Common myeloid progenitor, CD34-positive (primary cell): ENCODE results near the gene LYPLA2.

ENCODE experiments used
- CTCF ChIA-PET: fragments of 350-600 bp; sonication (Branson Sonifier 250); formaldehyde crosslinking; loops from one replicate; lab custom pipeline; 2021; ENCODE audit warnings: antibody characterized with exemption; lab: Charles Lee
- POLR2A ChIA-PET: fragments of 350-600 bp; sonication (Branson Sonifier 250); formaldehyde crosslinking; loops from one replicate; lab custom pipeline; 2021; ENCODE audit warnings: antibody characterized with exemption; lab: Charles Lee
- DNase-seq, 3 donors: peaks; one replicate each; pipeline versions ENCODE4 v3.0.0 to v3.0.0-alpha.2; 2013
- H3K27ac ChIP-seq, 2 experiments: 1 replicate in 1 of 2; 2 replicates in 1 of 2; pipeline ENCODE4 v1.7.0; 2013; ENCODE audit warnings: inconsistent platforms in 2 of 2, low read length in 2 of 2, mild to moderate bottlenecking in 2 of 2, low read depth in 1 of 2, moderate library complexity in 1 of 2; ENCODE audit not compliant: severe bottlenecking in 2 of 2, insufficient read depth in 1 of 2, poor library complexity in 1 of 2
- H3K27me3 ChIP-seq, 5 experiments: replicated peaks in 2 of 5; 1 replicate in 3 of 5; 2 replicates in 2 of 5; pipeline versions ENCODE4 v1.6.1 to v1.7.0; 2013; ENCODE audit warnings: low read length in 4 of 5, mild to moderate bottlenecking in 2 of 5, moderate library complexity in 2 of 5, inconsistent platforms in 1 of 5; ENCODE audit not compliant: insufficient read depth in 5 of 5, control insufficient read depth in 4 of 5
- H3K36me3 ChIP-seq, 4 experiments: 1 replicate in 2 of 4; 2 replicates in 2 of 4; pipeline versions ENCODE4 v1.6.1 to v1.7.0; 2013; ENCODE audit warnings: low read length in 3 of 4, control low read depth in 1 of 4, mild to moderate bottlenecking in 1 of 4; ENCODE audit not compliant: control insufficient read depth in 4 of 4, insufficient read depth in 4 of 4
- H3K4me1 ChIP-seq, 4 experiments: 1 replicate in 3 of 4; 2 replicates in 1 of 4; pipeline versions ENCODE4 v1.6.1 to v1.7.1; 2013; ENCODE audit warnings: low read length in 3 of 4, mild to moderate bottlenecking in 3 of 4, control low read depth in 1 of 4, inconsistent platforms in 1 of 4, moderate library complexity in 1 of 4; ENCODE audit not compliant: control insufficient read depth in 4 of 4, insufficient read depth in 4 of 4; ENCODE audit errors: control extremely low read depth in 1 of 4
- H3K4me3 ChIP-seq, 7 experiments: 1 replicate in 4 of 7; 2 replicates in 3 of 7; pipeline versions ENCODE4 v1.5.1 to v1.7.0; 2013; ENCODE audit warnings: mild to moderate bottlenecking in 7 of 7, low read length in 6 of 7, moderate library complexity in 6 of 7, inconsistent platforms in 2 of 7, low read depth in 2 of 7, control low read depth in 1 of 7; ENCODE audit not compliant: insufficient read depth in 4 of 7, control insufficient read depth in 1 of 7; ENCODE audit errors: extremely low read depth in 1 of 7
- H3K9me3 ChIP-seq, 5 experiments: 1 replicate in 4 of 5; 2 replicates in 1 of 5; pipeline versions ENCODE4 v1.6.1 to v1.7.1; 2013; ENCODE audit warnings: low read length in 4 of 5, mild to moderate bottlenecking in 2 of 5, inconsistent platforms in 1 of 5, low read depth in 1 of 5, moderate library complexity in 1 of 5; ENCODE audit not compliant: control insufficient read depth in 4 of 5, insufficient read depth in 2 of 5; ENCODE audit errors: control extremely low read depth in 1 of 5
- WGBS: methylation state at CpG from one replicate; pipeline ENCODE4 v1.1.5; 2013; ENCODE audit not compliant: insufficient coverage; 5-methylcytosine and 5-hydroxymethylcytosine counted together

The LYPLA2 gene

DNA sequence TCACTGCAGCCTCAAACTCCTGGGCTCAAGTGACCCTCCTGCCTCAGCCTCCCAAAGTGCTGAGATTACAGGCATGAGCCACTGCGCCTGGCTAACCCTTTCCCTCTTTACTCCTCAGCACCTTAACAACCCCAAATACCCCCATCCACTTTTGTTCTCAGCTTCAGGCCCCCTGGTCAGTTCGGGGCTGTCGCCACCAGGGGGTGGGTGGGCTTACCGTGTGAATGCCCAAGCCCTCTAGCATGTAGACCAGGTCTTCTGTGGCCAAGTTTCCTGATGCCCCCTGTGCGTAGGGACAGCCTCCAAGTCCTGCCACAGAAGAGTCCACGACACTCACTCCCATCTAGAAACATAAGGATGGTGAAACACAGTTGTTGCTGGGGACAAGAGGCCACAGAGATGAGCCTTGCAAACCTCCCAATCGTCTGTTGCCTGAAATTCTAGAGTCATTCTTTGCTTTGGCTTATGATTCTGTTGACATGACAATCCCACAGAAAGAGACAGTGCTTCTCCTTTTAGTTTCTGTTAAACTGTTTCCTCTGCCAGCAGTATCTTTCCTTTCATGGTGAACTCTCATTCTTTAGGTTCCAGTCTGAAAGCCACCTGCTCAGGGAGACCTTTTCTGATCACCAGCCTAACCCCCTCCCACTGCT is 13.4 kb downstream of the LYPLA2 start:
- POLR2A ChIA-PET = interaction anchor here (0.6 kb wide), 1 partner anchor 153 kb away, joined by 3 read pairs; no protein-coding TSS in a partner anchor
- DNase-seq = peak in 1 of 3 donors; percentile 41
- WGBS = over 99% methylated on average over 7 of the region's 7 CpGs
- H3K4me3 ChIP-seq = no peak overlapping the region
- H3K4me1 ChIP-seq = peaks cover 3 to 43% (median 35%) of the 10 kb centered on the region in 4 experiments
- no peak overlapping the region for H3K27ac ChIP-seq
- peaks cover 2 to 10% (median 8%) of the 10 kb centered on the region in 4 experiments for H3K36me3 ChIP-seq
- no peaks in the 10 kb centered on the region for H3K27me3 ChIP-seq
- CTCF ChIA-PET = interaction anchor here (0.9 to 3.2 kb wide), 4 partner anchors 33 to 112 kb away, joined by 3 to 18 read pairs (median 4); no protein-coding TSS in a partner anchor
- no peaks in the 10 kb centered on the region for H3K9me3 ChIP-seq

DNA sequence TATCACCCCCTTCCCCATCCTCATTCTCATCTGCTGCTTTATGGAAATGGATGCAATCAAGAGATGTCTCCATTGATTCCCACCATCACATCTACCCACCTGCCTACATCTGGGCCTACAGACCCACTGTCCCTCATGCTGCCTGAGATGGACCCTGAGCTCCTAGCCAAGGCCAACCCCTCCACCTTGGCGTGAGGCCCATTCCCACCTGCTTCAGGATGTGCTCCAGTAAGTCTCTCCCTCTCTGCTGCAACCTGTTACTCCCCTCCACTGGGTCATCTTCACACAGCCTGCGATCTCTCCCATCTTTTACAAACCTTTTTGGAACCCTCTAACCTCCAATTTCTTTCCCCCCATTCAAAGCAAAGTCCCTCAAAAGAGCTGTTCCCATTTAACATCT is 14.1 kb downstream of the LYPLA2 start:
- no peaks in the 10 kb centered on the region for H3K27me3 ChIP-seq
- peaks cover 2 to 10% (median 8%) of the 10 kb centered on the region in 4 experiments for H3K36me3 ChIP-seq
- no peak for DNase-seq
- ChIA-PET CTCF (interaction anchor here (0.7 to 8.1 kb wide), 4 partner anchors 8 to 314 kb away, joined by 3 to 108 read pairs (median 3); no protein-coding TSS in a partner anchor), POLR2A (interaction anchor here (0.6 kb wide), 1 partner anchor 28 kb away, joined by 4 read pairs; no protein-coding TSS in a partner anchor)
- H3K4me3 ChIP-seq = no peak overlapping the region
- no peak overlapping the region for H3K27ac ChIP-seq
- WGBS = 100% methylated on average over 2 of the region's 2 CpGs
- H3K9me3 ChIP-seq = no peaks in the 10 kb centered on the region
- H3K4me1 ChIP-seq = peaks cover 4 to 43% (median 32%) of the 10 kb centered on the region in 4 experiments

DNA sequence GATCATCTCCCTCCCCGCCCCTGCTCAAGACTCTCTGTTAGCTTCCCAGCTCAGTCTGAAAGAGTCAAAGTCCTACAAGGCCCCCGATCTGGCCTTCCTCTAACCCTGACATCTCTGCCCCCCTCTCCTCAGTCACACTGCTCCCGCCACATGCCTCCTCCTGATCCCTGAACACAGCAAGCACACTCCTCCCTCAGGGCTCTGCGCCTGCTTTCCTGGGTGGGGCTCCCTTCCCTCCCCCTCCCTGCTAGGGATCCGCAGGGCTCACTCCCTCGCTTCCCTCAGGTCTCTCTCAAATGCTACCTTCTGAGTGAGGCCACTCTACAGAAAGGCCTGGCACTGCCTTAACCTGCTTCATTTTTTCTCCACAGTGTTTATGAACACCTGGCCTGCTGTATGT is 15.3 kb downstream of the LYPLA2 start:
- POLR2A ChIA-PET = no interaction called here
- CTCF ChIA-PET = interaction anchor here (0.6 to 8.1 kb wide), 4 partner anchors 9 to 112 kb away, joined by 3 to 108 read pairs (median 7); no protein-coding TSS in a partner anchor
- 80% methylated on average over 5 of the region's 6 CpGs for WGBS
- Histone ChIP-seq H3K27me3 (no peaks in the 10 kb centered on the region), H3K4me3 (no peak overlapping the region), H3K36me3 (peaks cover 2 to 10% (median 8%) of the 10 kb centered on the region in 4 experiments), H3K27ac (no peak overlapping the region), H3K4me1 (peaks cover 6 to 52% (median 39%) of the 10 kb centered on the region in 4 experiments), H3K9me3 (no peaks in the 10 kb centered on the region)
- no peak for DNase-seq

DNA sequence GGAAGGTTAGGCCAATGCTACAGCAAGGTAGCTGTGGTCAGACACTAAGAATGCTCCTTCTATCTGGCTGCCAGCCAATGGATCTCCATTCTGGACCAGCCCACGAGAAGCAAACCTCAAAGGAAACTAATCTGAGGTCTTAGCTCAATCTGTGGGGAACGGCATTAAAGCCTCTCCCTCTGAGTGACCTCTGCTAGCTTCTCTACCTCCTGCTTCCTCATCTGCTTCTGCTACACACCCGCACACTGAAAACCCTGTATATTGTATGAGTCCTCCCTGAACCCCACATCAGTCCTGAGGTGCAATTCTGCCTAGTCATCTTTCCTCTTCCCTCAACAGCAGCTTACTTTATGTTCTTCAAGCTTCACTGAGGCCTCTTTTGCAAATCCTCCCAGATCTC is 16.5 kb downstream of the LYPLA2 start:
- POLR2A ChIA-PET = interaction anchor here (0.7 kb wide), 1 partner anchor 109 kb away, joined by 3 read pairs; no protein-coding TSS in a partner anchor
- DNase-seq = peak; percentile 42 to 89 (median 87)
- CTCF ChIA-PET = interaction anchor here (0.6 to 8.1 kb wide), 12 partner anchors 10 to 148 kb away, joined by 3 to 108 read pairs (median 4); partner anchors contain the start of gene CNR2
- Histone ChIP-seq H3K27ac (no peak overlapping the region), H3K4me1 (peaks cover 6 to 56% (median 39%) of the 10 kb centered on the region in 4 experiments), H3K4me3 (peak overlapping the region in 2 of 7 experiments; percentile 6 to 12), H3K9me3 (no peaks in the 10 kb centered on the region), H3K36me3 (peaks cover 2 to 13% (median 10%) of the 10 kb centered on the region in 4 experiments), H3K27me3 (no peaks in the 10 kb centered on the region)
- 0% methylated on average over 2 of the region's 3 CpGs for WGBS

DNA sequence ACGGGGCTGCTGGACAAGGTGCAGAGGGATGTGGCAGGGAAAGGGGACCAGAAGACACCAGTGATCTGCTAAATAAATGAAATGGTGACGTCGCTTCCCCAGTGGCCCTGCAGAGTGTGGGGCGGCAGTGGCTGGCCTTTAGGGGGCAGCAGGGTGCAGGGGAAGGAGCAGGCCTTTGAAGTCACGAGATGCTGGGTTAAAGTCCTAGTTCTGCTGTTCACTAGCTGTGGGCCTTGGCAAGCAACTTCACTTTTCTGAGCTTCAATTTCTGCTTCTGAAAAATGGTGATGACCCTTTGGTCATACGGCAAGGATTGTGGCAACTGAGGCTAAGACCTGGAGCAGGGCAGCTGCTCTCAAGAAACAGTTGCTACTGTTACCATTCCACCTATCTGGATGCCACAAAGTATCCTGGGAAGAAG is 18.8 kb downstream of the LYPLA2 start:
- peaks cover 2 to 20% (median 16%) of the 10 kb centered on the region in 4 experiments for H3K36me3 ChIP-seq
- peaks cover 6 to 53% (median 39%) of the 10 kb centered on the region in 4 experiments for H3K4me1 ChIP-seq
- DNase-seq = peak; percentile 89 to 94 (median 94)
- ChIA-PET POLR2A (no interaction called here), CTCF (interaction anchor here (0.6 to 8.1 kb wide), 31 partner anchors 8 to 165 kb away, joined by 3 to 108 read pairs (median 7); partner anchors contain the start of genes CNR2, FUCA1, GALE and HMGCL)
- WGBS = 19% methylated on average over 6 of the region's 6 CpGs
- H3K9me3 ChIP-seq = no peaks in the 10 kb centered on the region
- no peak overlapping the region for H3K4me3 ChIP-seq
- H3K27me3 ChIP-seq = no peaks in the 10 kb centered on the region
- no peak overlapping the region for H3K27ac ChIP-seq

DNA sequence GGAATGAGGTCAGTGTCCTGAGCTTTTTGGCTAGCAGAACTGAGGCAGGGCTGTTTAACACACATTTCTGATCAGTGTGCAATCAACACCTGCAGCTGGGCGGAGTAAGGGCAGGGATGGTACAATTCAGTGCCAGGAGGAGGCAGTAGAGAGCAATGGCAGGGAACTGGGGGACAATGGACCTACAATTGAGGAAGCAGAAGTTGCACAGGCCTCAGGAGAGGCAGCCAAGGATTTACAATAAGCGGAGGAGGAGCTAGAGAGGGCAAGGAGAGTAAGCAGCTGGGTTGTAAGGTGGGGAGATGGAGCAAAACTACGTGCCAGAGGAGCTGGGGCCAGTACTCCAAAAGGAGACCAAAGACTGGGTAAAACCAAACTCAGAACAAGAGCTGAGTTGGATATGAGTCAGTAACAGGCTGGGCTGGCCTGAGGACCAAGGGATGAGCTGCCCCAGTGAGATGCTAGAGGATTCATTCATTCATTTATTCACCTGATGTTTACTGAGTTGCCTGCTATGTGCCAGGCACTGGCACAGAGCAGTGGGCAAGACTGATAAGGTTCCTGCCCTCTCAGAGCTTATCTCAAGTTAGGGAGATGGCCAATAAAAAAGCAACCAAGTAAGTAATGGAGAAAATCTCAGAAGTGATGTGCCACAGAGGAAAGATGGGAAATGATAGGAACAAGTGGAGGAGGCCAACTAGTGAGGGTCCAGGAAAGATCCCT is 20.0 kb downstream of the LYPLA2 start:
- no peaks in the 10 kb centered on the region for H3K27me3 ChIP-seq
- H3K27ac ChIP-seq = no peak overlapping the region
- WGBS = 20% methylated on average over 3 of the region's 3 CpGs
- H3K36me3 ChIP-seq = peaks cover 3 to 23% (median 17%) of the 10 kb centered on the region in 4 experiments
- POLR2A ChIA-PET = interaction anchor here (0.6 to 1.2 kb wide), 4 partner anchors 9 to 87 kb away, joined by 3 to 4 read pairs (median 3); partner anchors contain the start of gene HMGCL
- DNase-seq = peak; percentile 89 to 96 (median 95)
- no peak overlapping the region for H3K4me3 ChIP-seq
- H3K4me1 ChIP-seq = peaks cover 6 to 51% (median 41%) of the 10 kb centered on the region in 4 experiments
- CTCF ChIA-PET = interaction anchor here (0.7 to 8.1 kb wide), 34 partner anchors 8 to 301 kb away, joined by 3 to 108 read pairs (median 7); partner anchors contain the start of genes CNR2, FUCA1, GALE and HMGCL
- no peaks in the 10 kb centered on the region for H3K9me3 ChIP-seq
